ENCODE results near the gene RHBDD2.
"Not testable (repeated sequence)": the region's sequence is repeated elsewhere in the genome, so short reads cannot be mapped to it uniquely, and the experiment has no call there.

The RHBDD2 gene

DNA sequence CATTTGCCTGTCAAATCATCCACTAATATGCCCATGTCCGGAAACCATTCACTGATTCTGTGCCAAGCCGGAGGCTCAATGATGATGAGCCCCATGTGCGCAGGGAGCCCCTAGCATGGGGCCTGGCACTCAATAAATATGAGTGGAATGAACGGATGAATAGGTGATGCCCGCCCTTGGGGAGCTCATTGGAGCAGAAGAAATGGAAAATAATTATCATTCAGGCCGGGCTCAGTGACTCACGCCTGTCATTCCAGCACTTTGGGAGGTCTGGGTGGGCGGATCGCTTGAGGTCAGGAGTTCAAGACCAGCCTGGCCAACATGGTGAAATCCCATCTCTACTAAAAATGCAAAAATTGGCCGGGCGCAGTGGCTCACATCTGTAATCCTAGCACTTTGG is 11.0 kb downstream of the RHBDD2 start:
- no peak for DNase-seq

DNA sequence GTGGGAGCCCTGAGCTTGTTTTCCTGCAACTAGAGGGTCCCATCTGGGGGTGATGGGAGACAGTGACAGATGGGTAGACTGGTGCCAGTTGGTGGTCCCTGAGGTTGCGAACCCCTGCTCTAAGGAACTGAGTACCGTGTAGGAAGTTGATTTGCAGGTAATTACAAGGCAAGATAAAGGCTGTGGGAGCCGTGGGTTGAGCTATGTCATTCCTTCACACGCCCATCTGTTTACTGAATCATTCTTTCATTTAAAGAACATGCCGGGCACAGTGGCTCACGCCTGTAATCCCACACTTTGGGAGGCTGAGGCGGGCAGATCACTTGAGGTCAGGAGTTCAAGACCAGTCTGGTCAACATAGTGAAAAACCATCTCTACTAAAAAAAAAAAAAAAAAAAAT is 12.4 kb downstream of the RHBDD2 start:
- not testable (repeated sequence) for DNase-seq

DNA sequence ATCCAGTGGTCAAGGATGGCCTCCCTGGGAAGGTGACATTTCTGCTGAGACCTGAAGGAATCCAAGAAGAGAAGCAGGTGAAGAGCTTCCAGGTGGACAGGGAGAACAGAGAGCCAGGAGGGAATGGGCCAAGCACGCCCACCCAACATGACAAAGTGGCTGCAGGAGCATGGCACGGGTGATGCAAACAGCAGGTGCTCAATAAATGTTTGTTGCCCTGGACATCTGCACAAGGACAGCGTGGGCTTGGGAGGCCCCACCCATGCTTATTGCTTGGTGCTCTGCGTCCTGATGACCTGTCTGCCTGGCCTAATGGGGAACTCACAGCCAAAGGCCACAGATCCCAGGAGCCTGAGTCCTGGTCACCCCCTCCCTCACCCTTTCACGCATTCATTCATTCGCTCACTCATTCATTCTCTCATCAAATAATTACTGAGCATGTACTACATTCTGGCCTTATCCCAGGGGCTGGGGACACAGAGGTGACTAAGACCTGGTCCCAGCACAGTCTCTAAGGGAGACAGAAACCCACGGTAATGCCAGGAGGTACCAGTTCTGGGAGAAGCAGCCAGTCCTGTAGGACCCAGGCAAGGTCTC is 13.1 kb downstream of the RHBDD2 start:
- no peak for DNase-seq

DNA sequence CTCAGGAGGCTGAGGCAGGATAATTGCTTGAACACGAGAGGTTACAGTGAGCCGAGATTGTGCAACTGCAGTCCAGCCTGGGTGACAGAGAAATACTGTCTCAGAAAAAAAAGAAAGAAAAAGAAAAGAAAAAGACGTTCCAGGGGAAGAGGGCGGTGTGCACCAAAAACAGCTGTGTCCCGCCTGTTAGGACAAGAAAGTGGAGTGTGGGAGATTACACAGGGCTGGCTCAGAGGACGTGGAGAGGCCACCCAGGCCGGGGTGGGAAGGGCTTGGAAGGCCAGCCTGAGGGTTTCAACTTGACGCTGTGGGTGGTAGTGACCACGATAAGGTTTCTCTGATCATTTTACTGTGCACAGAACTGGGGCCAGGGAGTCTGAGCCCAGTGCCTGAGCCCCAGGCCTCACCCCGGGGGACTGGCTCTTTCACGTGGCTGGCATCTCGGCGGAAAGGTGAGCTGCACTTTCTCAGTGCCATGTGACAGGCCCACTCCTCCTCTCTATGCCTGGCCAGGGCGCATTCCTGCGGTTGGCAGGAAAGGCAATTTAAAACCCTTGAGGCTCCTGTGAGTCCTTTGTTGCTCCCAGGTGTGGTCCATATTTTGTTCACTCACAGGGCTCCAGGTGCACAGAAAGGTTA is 13.9 kb downstream of the RHBDD2 start:
- DNase-seq: no peak

DNA sequence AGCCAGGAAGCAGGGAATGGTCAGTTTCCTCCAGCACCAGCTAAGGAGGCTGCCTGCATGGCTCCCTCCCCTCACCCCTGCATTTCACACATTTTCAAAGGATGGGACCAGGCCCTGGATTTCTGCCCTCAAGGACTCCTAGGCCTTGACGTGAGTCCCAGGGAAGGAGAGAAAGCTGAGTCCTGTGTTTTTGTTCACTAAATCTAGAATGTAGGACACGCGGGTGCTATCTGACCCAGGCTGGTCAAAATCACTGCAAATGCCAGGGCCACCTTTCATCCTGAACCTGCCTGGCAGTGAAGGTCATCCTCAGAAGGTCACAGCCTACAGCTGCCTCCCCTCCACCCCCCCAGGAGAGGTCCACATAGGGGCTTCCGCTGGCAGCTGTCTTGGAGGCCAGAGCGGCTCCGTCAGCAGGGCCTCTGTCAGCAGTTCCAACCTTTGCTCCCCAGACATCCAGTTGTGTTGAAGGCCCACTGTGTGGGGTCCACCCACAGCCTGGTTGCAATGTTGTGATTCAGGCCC is 18.0 kb downstream of the RHBDD2 start:
- no peak for DNase-seq

DNA sequence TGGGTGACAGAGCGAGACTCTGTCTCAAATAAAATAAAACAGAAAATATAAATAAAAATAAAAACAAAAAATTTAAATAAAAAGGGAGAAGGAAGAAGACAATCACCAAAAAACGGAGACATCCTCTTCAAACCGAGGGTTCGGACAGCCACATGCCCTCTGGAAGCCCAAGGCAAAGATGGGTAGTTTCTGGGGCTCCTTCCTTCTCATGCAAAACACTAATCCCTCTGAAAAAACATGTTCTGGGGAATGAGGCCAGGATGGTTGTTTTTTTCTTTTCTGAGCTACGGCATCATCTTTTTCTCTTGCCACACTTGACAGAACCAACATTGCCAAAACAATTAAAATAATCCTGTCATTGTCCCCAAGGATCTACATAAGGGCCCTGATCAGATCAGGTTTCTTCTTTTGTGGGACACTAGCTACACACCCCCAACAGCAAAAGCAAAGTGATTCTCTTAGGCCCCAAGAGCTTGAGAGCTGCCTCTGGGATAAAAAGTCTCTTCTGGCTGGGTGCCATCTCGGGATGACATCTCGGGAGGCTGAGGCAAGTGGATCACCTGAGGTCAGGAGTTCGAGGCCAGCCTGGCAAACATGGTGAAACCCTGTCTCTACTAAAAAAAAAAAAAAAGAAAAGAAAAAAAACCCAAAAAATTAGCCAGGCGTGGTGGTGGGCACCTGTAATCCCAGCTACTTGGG is 21.9 kb downstream of the RHBDD2 start:
- no peak for DNase-seq

DNA sequence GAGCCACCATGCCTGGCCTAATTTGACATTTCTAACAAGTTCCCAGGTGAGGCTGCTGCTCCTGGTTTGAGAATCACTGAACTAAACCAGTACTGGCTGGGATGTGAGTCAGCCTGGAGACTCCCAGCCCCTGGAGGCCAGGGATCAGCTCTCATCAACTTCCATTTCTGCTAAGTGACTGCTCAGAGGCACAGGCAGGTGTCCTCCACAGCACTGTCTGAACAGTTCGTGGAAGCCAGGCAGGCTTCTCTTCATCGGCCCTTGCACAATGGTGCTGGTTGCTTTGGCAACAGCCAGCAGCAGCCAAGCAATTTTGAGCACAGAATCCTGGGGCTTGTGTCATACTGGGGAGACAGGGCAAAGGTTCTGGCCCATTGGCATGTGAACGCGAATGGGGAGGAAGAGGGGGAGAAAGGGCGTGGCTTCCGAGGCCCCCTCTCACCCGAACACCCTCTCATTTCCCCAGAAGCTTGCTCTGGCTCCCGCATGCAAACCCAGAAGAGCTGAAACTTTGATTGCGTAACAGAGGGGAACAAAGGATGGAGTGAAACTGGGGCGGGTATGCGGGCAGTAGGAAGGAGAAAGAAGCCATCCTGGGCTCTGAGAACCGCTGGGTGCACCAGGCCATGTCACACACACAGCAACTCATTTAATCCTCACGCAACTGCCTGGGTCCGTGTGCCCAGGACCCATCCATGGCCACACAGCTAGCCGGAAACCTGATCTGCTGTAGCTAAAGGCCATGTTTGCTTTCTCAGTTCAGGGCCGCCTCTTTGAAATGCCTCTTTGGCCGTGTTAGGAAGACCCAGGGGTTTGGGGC is 27.2 kb downstream of the RHBDD2 start:
- no peak for DNase-seq

DNA sequence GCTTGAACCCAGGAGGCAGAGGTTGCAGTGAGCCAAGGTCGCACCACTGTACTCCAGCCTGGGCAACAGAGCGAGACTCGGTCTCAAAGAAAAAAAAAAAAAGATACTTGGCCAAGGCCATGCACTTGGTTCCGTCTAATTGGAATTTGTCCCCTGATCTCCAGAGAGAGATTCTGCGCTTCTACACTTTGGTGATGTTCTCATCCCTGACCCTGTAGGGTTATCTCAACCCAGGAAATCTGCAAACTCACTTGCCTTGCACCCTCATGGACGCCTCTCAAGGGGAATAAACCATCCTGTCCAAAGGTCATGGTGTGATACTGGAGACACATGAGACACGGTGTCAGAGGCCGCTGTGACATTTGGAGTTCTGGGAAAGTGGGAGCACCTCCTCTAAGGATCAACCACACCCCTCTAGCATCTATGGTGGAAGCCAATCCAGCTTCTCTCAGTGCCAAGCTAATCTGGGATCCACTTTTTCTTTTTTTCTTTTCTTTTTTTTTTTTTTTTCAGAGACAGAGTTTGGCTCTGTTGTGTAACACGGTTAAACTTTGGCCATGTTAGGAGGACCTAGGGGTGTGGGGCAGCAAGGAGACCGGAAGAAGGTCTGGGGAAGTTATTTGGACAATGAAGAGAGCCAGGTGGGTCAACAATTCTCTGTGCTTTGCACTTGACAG is 28.3 kb downstream of the RHBDD2 start:
- DNase-seq: no peak

DNA sequence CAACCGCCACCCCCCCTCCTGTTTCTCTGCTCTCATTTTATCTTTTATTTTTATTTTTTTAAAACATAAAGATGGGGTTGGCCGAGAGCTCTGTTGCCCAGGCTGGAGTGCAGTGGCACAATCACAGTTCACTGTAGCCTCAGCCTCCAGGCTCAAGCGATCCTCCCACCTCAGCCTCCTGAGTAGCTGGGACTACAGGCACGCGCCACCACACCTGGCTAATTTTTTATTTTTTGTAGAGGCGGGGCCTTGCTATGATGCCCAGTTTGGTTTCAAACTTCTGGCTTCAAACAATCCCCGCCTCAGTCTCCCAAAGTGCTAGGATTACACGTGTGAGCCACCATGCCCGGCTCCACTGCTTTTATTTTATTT is 28.8 kb downstream of the RHBDD2 start:
- DNase-seq: not testable (repeated sequence)

DNA sequence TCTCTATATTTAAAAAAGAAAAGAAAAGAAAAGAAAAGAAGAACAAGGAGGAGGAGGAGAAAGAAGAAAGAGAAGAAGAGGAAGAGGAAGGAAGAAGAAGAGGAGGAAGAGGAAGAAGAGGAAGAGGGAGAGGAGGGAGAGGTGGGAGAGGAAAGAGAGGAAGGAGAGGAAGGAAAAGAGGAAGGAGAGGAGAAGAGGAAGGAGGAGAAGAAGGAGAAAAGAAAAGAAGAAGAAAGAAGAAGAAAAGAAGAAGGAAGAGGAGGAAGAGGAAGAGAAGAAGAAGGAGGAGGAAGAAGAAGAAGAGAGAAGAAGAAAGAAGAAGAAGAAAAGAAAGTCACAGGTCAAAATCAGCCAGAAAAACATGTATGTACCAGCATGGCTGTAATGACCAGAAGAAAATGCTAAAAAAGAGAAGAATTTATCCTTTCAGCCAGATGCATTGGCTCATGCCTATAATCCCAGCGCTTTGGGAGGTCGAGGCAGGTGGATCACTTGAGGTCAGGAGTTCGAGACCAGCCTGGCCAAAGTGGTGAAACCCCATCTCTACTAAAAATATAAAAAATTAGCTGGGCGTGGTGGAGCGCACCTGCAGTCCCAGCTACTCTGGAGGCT is 30.8 kb downstream of the RHBDD2 start:
- DNase-seq: no peak

DNA sequence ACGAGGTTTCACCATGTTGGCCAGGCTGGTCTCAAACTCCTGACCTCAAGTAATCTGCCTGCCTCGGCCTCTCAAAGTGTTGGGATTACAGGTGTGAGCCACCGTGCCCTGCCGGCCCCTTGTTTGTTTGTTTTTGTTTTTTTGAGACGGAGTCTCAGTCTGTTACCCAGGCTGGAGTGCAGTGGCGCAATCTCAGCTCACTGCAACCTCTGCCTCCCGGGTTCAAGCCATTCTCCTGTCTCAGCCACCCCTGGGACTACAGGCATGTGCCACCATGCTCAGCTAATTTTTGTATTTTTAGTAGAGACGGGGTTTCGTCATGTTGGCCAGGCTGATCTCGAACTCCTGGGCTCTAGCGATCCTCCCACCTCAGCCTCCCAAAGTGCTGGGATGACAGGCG is 32.4 kb downstream of the RHBDD2 start:
- not testable (repeated sequence) for DNase-seq

DNA sequence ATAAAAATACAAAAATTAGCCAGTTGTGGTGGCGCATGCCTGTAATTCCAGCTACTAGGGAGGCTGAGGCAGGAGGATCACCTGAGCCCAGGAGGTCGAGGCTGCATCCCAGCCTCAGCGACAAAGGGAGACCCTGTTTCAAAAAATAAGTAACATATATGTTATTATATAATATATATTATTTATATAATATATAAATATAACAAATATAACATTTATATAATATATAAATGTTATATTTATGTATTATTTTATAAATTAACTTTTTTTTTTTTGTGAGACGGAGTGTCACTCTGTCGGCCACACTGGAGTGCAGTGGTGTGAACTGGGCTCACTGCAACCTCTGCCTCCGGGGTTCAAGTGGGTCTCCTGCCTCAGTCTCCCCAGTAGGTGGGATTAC is 34.6 kb downstream of the RHBDD2 start:
- no peak for DNase-seq

DNA sequence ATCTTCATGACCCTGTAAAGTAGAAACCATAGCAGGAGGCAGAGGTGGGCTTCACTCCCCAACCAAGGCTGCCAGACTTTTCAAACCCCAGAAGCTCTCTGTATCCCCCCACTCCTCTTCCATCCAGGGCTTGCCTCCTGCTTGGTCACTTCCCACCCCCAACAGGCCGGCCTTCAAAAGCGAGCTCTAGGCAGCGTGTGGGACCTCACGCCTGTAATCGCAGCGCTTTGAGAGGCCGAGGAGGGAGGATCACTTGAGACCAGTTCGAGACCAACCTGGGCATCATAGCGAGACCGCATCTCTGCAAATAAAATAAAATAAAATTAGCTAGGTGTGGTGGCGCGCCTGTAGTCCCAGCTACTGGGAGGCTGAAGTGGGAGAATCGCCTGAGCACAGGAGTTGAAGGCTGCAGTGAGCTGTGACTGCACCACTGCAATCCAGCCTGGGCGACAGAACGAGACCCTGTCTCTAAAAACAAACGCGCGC is 35.4 kb downstream of the RHBDD2 start:
- DNase-seq: no peak

DNA sequence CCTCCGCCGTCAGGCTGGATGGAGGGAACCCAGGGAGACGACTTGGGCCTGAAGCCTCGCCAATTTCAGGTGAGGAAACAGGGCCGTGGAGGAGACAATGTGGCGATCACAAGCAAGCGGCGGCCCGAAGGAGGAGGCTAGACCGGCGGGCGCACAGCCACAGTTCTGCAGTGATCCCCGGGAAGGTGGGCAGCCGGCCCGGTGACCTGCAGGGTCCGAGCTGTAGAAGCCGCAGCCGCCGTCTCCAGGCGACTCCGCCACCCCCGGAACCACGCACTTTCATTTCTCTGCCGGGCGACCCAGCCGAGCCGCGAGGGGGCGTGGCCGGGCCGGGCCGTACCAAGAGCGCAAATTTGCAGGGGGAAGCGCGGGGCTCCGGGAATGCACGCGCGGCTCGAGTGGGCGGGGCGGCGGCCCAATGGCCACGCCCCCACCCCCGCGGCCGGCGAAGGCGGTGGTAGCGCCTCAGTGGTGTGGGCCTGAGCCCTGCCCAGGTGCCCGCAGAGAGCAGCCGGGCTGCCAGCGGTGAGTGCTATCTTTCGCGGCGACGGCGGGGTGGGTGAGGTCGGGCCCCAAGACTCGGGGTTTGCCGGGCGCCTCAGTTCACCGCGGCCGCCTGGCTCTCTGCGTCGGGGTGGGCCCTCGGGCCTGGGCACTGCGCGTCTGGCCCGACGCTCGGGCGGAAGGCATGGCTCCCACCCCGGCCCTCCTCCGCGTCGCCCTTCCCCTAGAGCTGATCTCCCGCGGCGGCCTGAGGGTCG is 36.0 kb downstream of the RHBDD2 start, which contains the start of gene POR:
POR (plus strand) TSS at position 501 of the 761 bp plus-strand sequence. CDS start 38,847 bp downstream, outside the sequence.
- peak; percentile 96 for DNase-seq

DNA sequence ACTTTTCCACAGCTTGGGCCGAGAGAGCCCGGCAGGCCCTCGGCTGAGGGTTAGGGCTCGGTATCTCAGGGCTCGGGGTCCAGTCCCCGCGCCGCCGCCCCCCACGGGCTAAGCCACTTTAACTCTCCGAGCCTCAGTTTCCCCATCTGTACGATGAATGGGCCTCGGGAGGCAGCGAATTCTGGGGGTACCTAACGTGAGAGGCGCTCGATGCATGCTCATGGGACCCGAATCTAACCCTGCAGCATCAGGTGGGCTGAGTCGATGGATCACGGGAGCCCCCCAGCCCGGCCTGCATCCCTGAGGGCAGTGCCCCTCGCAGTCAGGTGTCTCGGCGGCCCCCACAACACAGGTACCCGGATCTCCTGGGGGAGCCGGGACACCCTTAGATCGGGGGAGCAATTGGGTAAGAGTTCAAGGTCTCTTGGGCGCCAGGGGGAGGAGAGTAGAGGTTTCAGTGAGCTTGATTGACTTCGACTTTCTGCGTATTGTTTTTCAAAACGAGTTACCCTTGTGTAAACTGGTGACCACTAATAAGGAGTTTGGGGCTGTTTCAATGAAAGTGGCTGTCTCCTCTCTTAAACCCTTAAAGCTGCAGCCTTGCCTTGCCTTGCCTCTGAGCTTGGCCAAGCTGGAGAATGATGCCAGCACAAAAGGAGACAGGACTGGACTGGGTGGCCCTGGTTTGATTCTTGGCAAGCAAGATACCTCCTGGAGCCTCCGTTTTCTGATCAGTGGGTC is 36.8 kb downstream of the RHBDD2 start:
- DNase-seq: peak; percentile 11

DNA sequence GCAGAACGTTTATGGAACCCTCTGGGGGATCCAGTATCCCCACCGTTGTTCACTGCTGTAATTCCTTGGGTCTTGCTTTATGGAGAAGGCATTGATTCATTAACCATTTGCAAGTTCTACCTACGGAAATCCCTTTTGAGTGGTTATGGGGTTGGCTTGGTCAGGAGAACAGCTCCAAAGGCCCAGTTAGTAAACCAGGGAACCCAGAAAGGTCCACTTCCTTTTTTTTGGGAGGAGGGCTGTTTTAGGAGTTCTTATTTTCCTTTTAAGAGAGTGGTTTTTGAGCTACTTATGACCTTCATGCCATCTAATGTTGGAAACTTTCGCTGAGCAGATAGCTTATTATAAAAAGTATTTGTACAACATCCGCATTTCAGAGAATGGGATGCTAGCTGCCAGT is 37.4 kb downstream of the RHBDD2 start:
- DNase-seq: no peak

DNA sequence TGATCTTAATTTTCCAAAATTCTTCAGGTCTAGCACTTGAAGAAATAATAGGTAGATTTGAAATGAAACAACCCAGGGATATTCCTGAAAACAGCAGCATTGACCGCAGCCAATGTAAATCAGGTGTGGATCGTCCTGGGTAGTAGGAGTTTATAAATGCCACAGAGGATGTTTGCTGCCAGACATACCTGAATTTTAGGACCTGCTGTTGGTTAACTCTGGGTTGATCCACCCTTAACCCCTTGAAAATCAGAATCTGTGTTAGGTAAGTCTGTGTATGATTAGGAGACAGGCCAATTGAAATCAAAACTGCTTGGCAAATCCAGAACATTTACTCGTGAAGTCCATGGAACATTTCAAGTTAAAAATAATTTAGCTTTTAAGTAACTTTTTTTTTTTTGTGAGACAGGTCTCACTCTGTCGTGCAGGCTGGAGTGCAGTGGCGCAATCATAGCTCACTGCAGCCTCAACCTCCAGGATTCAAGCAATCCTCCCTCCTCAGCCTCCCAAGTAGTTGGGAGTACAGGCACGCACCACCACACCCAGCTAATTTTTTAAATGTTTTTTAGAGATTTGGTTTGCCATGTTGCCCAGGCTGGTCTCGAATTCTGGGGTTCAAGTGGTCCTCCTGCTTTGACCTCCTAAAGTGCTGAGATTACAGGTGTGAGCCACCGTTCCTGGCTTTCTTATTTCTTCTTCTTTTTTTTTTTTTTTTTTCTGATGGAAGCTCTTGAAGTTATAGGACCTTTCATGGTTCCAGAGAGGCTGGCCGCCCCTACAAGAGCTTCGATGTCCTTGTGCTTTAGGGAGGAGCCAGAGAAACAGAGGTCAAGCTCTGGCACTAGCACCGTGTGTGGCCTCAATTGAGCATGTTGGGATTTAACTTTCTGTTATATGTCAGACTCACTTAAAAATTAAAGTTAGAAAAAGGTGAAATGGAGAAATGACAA is 38.1 kb downstream of the RHBDD2 start:
- no peak for DNase-seq

DNA sequence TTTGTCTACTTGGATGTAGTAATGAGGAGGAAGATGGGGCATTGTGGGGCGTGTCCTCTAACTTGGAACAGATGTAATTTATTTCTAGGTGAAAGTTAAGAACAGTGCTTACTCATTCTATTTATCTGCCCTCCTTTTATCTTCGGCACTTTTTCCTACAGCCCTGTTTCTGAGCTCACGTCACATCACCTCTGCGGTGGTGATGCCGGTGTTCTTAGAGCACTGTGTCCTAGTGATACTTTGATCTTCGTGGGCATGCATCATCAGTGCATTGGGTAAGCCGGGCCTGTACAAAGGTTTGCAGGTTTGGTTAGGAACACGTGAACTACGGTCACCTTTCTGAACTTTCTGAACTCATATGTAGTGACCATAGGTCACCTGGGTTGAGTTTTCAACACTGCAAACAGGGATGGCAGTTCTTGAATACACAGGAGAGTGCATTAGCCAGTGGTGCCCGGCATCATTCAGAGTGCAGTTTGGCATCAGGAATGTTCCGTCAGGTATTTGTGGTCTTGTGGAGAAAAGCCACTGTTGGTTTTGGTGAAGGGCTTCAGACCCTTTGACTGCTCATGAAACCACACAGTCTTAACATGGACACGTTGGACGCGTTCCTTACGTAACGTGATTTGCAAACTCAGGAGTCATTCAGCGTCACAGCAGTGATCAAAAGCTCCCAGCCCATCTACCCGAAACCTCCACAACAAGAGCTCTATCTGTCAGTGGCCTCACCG is 41.8 kb downstream of the RHBDD2 start:
- peak; percentile 35 for DNase-seq

DNA sequence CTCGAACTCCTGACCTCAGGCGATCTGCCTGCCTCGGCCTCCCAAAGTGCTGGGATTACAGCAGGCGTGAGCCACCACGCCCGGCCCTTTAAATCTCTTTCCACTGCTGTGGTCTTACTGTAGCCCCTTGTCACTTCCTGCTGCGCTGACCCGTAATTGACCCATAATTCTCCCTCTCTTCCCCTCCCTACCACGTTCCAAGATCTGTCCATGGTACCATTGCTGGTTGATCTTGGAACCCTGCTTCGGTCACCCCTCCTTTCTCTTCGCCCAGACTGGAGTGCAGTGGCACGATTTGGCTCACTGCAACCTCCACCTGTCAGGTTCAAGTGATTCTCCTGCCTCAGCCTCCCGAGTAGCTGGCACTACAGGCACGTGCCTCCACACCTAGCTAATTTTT is 42.6 kb downstream of the RHBDD2 start:
- no peak for DNase-seq
